ENCODE measurements around the gene ALS2. TPM values are rescaled to one million over a fixed set of nuclear protein-coding genes. Genes with fewer than 3 reads are reported as not detected.

Gene ALS2
- total and polyA plus RNA-seq, 2 of the 8 experiments (the other 6 are each of a cell fraction or from before 2014, with no cell fraction given) = 12.1 to 34.5 TPM

- Histone ChIP-seq H3K18ac (ENCODE audit: extremely low read depth, low read length) (no peak overlapping the region), H3K14ac (ENCODE audit: insufficient read length) (no peak overlapping the region), H3K79me1 (ENCODE audit: low read depth, low read length) (no peaks in the 10 kb centered on the region), H4K20me1 (replicated peaks in 1 of 2; ENCODE audit: control insufficient read depth in 1 of 2, insufficient read depth in 2 of 2, low read length in 2 of 2) (no peaks in the 10 kb centered on the region), H2AFZ (ENCODE audit: low read length) (no peak overlapping the region), H4K91ac (replicated peaks; ENCODE audit: insufficient read length, low read length) (no peak overlapping the region), H4K8ac (ENCODE audit: extremely low read depth, insufficient read depth, low read length) (no peak overlapping the region), H2BK15ac (ENCODE audit: low read length) (no peak overlapping the region), H3K27ac (ENCODE audit: low read depth, low read length) (no peak overlapping the region), H2AK5ac (ENCODE audit: low read depth, low read length) (no peak overlapping the region), H2BK120ac (replicated peaks; ENCODE audit: low read depth, low read length) (no peak overlapping the region), H3K9ac (replicated peaks in 1 of 4; ENCODE audit: extremely low read depth in 1 of 4, low read depth in 3 of 4, low read length in 3 of 4) (no peak overlapping the region), H3K23ac (ENCODE audit: insufficient read length) (no peak overlapping the region), H4K5ac (ENCODE audit: insufficient read length, low read depth, low read length) (no peak overlapping the region), H3K9me3 (ENCODE audit: insufficient read depth in 2 of 2, low read depth in 1 of 2, low read length in 1 of 2) (no peaks in the 10 kb centered on the region), H3K23me2 (ENCODE audit: low read depth, low read length) (no peaks in the 10 kb centered on the region), H2BK20ac (ENCODE audit: low read length) (no peak overlapping the region), H2BK12ac (ENCODE audit: low read depth, low read length) (no peak overlapping the region), H3K36me3 (ENCODE audit: control insufficient read depth in 2 of 4, insufficient read depth in 4 of 4, low read length in 3 of 4) (peaks cover 0 to 16% (median 5%) of the 10 kb centered on the region in 4 experiments; a peak in 6 of 8 replicates), H3K4me2 (ENCODE audit: insufficient read depth in 1 of 2, low read depth in 2 of 2, low read length in 2 of 2) (no peak overlapping the region), H3K56ac (replicated peaks; ENCODE audit: insufficient read length, low read depth, low read length) (no peak overlapping the region), H3K4me1 (replicated peaks in 1 of 4; ENCODE audit: control insufficient read depth in 3 of 4, insufficient read depth in 4 of 4, low read length in 3 of 4) (peaks cover 0 to 20% (median 9%) of the 10 kb centered on the region in 4 experiments), H3K4ac (replicated peaks; ENCODE audit: insufficient read length, low read depth, low read length) (no peak overlapping the region), H2BK5ac (ENCODE audit: low read depth, low read length) (no peak overlapping the region), H3K79me2 (ENCODE audit: control insufficient read depth in 1 of 2, insufficient read depth in 2 of 2, low read length in 2 of 2) (no peaks in the 10 kb centered on the region), H3K4me3 (ENCODE audit: extremely low read depth in 1 of 4, insufficient read depth in 2 of 4, low read depth in 3 of 4, low read length in 4 of 4) (no peak overlapping the region; a peak in 1 of 8 replicates), H3K27me3 (replicated peaks in 1 of 4; ENCODE audit: control insufficient read depth in 3 of 4, extremely low read depth in 1 of 4, insufficient read depth in 3 of 4, low read length in 3 of 4) (no peaks in the 10 kb centered on the region)
- 71% methylated on average over 1 of the region's 1 CpG; no CpG with 5 or more reads in 1 of the 2 experiments for WGBS, 2 experiments (ENCODE audit: extremely low coverage in 1 of 2, insufficient coverage in 1 of 2, insufficient read length in 1 of 2, insufficient replicate concordance in 2 of 2, low coverage in 1 of 2, low lambda C conversion rate in 2 of 2, missing lambda C conversion rate in 1 of 2)
- peak; percentile 69 for FAIRE-seq
- POLR2A ChIA-PET (ENCODE audit: partially characterized antibody) = no interaction called here
- CTCF ChIA-PET (ENCODE audit: partially characterized antibody) = interaction anchor here (2.1 kb wide), 1 partner anchor 20 kb away, joined by 9 read pairs; no protein-coding TSS in a partner anchor
- DNase-seq (ENCODE audit: low read depth in 1 of 2, low spot score in 2 of 2) = no peak
- no peak for TF ChIP-seq SIX5 (IDR thresholded peaks at IDR 0.05; ENCODE audit: low read depth, low read length)
- TF ChIP-seq RNF2 (IDR thresholded peaks at IDR 0.05; ENCODE audit: borderline replicate concordance, low read depth, low read length, missing control alignments, poor library complexity, severe bottlenecking) = no peak
- TF ChIP-seq SUZ12 (IDR thresholded peaks at IDR 0.05; ENCODE audit: low read length) = no peak
- no peak for TF ChIP-seq RAD21 (IDR thresholded peaks at IDR 0.05 in 1 of 2, conservative IDR thresholded peaks at IDR 0.05 in 1 of 2; ENCODE audit: low read depth in 2 of 2, low read length in 2 of 2)
- no peak for TF ChIP-seq KDM4A (IDR thresholded peaks at IDR 0.05; ENCODE audit: low read depth, low read length, severe bottlenecking)
- TF ChIP-seq CREB1 (IDR thresholded peaks at IDR 0.05) = no peak
- no peak for TF ChIP-seq SP2 (IDR thresholded peaks at IDR 0.05; ENCODE audit: low read length)
- no peak for TF ChIP-seq HDAC6 (IDR thresholded peaks at IDR 0.05; ENCODE audit: low read depth, low read length)
- no peak for TF ChIP-seq EP300 (IDR thresholded peaks at IDR 0.05; ENCODE audit: borderline replicate concordance in 1 of 2, low read depth in 2 of 2, low read length in 2 of 2)
- TF ChIP-seq, protein P1, sequence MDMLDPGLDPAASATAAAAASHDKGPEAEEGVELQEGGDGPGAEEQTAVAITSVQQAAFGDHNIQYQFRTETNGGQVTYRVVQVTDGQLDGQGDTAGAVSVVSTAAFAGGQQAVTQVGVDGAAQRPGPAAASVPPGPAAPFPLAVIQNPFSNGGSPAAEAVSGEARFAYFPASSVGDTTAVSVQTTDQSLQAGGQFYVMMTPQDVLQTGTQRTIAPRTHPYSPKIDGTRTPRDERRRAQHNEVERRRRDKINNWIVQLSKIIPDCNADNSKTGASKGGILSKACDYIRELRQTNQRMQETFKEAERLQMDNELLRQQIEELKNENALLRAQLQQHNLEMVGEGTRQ (IDR thresholded peaks at IDR 0.05; ENCODE audit: low read length) = no peak
- TF ChIP-seq KDM1A (IDR thresholded peaks at IDR 0.05; ENCODE audit: borderline replicate concordance, low read length) = no peak
- TF ChIP-seq SAP30 (IDR thresholded peaks at IDR 0.05; ENCODE audit: insufficient read depth, insufficient replicate concordance, low read length) = no peak
These were observed 81.3 kb downstream of the ALS2 start for GRCh38 chr2:201699416-201699815.

Data from H1 (cell line).